ENCODE measurements around the gene CASP3.

CASP3 gene

GRCh38 chr4:184616633-184617551, 32.4 kb downstream of the CASP3 start:
- TF ChIP-seq CEBPB (IDR thresholded peaks at IDR 0.05) (no peak), NFIC (IDR thresholded peaks at IDR 0.05) (no peak), EP300 (IDR thresholded peaks at IDR 0.05; ENCODE audit: borderline replicate concordance) (no peak), TEAD4 (IDR thresholded peaks at IDR 0.05) (no peak), REST (IDR thresholded peaks at IDR 0.05; ENCODE audit: low read depth) (no peak), EGR1 (IDR thresholded peaks at IDR 0.05) (no peak), ZBTB7A (IDR thresholded peaks at IDR 0.05; ENCODE audit: low read depth) (no peak), CREB1 (IDR thresholded peaks at IDR 0.05; ENCODE audit: low read depth) (no peak), TCF12 (IDR thresholded peaks at IDR 0.05; ENCODE audit: low read depth) (no peak)

GRCh38 chr4:184614509-184614908, 34.7 kb downstream of the CASP3 start:
- TF ChIP-seq EP300 (IDR thresholded peaks at IDR 0.05; ENCODE audit: borderline replicate concordance) (no peak), TCF12 (IDR thresholded peaks at IDR 0.05; ENCODE audit: low read depth) (no peak), FOXM1 (IDR thresholded peaks at IDR 0.05; ENCODE audit: borderline replicate concordance, low read depth) (no peak)

GRCh38 chr4:184613405-184613804, 35.8 kb downstream of the CASP3 start:
- TF ChIP-seq CREB1 (IDR thresholded peaks at IDR 0.05; ENCODE audit: low read depth) (no peak), FOXM1 (IDR thresholded peaks at IDR 0.05; ENCODE audit: borderline replicate concordance, low read depth) (no peak), RAD21 (IDR thresholded peaks at IDR 0.05; ENCODE audit: low read depth) (no peak), MAX (IDR thresholded peaks at IDR 0.05) (no peak), REST (IDR thresholded peaks at IDR 0.05; ENCODE audit: low read depth) (no peak), ZBTB7A (IDR thresholded peaks at IDR 0.05; ENCODE audit: low read depth) (no peak), CEBPB (IDR thresholded peaks at IDR 0.05) (no peak), EP300 (IDR thresholded peaks at IDR 0.05; ENCODE audit: borderline replicate concordance) (no peak), USF1 (IDR thresholded peaks at IDR 0.05) (no peak), TCF12 (IDR thresholded peaks at IDR 0.05; ENCODE audit: low read depth) (no peak), TAF1 (IDR thresholded peaks at IDR 0.05; ENCODE audit: low read depth) (no peak), TEAD4 (IDR thresholded peaks at IDR 0.05) (no peak), EGR1 (IDR thresholded peaks at IDR 0.05) (no peak), NFIC (IDR thresholded peaks at IDR 0.05) (no peak), YY1 (IDR thresholded peaks at IDR 0.05; ENCODE audit: low read depth) (no peak)

- no peak for TF ChIP-seq MAX (IDR thresholded peaks at IDR 0.05)
- no peak for TF ChIP-seq CEBPB (IDR thresholded peaks at IDR 0.05)
- no peak for TF ChIP-seq TEAD4 (IDR thresholded peaks at IDR 0.05)
- no peak for TF ChIP-seq RAD21 (IDR thresholded peaks at IDR 0.05; ENCODE audit: low read depth)
- no peak for TF ChIP-seq ZBTB7A (IDR thresholded peaks at IDR 0.05; ENCODE audit: low read depth)
- TF ChIP-seq TCF12 (IDR thresholded peaks at IDR 0.05; ENCODE audit: low read depth) = no peak
Measured at GRCh38 chr4:184612074-184612473, 37.2 kb downstream of the CASP3 start.

GRCh38 chr4:184599492-184600135, 49.6 kb downstream of the CASP3 start:
- TF ChIP-seq YY1 (IDR thresholded peaks at IDR 0.05; ENCODE audit: low read depth) = no peak
- TF ChIP-seq CREB1 (IDR thresholded peaks at IDR 0.05; ENCODE audit: low read depth) = no peak
- TF ChIP-seq REST (IDR thresholded peaks at IDR 0.05; ENCODE audit: low read depth) = no peak
- TF ChIP-seq RAD21 (IDR thresholded peaks at IDR 0.05; ENCODE audit: low read depth) = no peak
- no peak for TF ChIP-seq TEAD4 (IDR thresholded peaks at IDR 0.05)
- TF ChIP-seq CEBPB (IDR thresholded peaks at IDR 0.05) = no peak
- TF ChIP-seq FOXM1 (IDR thresholded peaks at IDR 0.05; ENCODE audit: borderline replicate concordance, low read depth) = no peak
- TF ChIP-seq NFIC (IDR thresholded peaks at IDR 0.05) = no peak
- TF ChIP-seq EGR1 (IDR thresholded peaks at IDR 0.05) = no peak
- TF ChIP-seq EP300 (IDR thresholded peaks at IDR 0.05; ENCODE audit: borderline replicate concordance) = no peak
- TF ChIP-seq MAX (IDR thresholded peaks at IDR 0.05) = no peak
- no peak for TF ChIP-seq TCF12 (IDR thresholded peaks at IDR 0.05; ENCODE audit: low read depth)
- no peak for TF ChIP-seq USF1 (IDR thresholded peaks at IDR 0.05)
- no peak for TF ChIP-seq TAF1 (IDR thresholded peaks at IDR 0.05; ENCODE audit: low read depth)
- TF ChIP-seq ZBTB7A (IDR thresholded peaks at IDR 0.05; ENCODE audit: low read depth) = no peak
